Kidney epithelial cell (primary cell): ENCODE data around the gene BOLA3. TPM values are rescaled to one million over a fixed set of nuclear protein-coding genes. Genes with fewer than 3 reads are reported as not detected.
"Not testable (repeated sequence)": the region's sequence is repeated elsewhere in the genome, so short reads cannot be mapped to it uniquely, and the experiment has no call there.

Experiments
- DNase-seq: peaks from one replicate; pipeline ENCODE4 v3.0.0-alpha.2; 2010; ENCODE audit warnings: low read depth
- H3K27me3 ChIP-seq: 2 replicates; pipeline ENCODE4 v1.6.0; 2011; ENCODE audit warnings: low read length; ENCODE audit not compliant: control insufficient read depth, insufficient read depth
- H3K36me3 ChIP-seq: 2 replicates; pipeline ENCODE4 v1.5.1; 2011; ENCODE audit warnings: low read length; ENCODE audit not compliant: control insufficient read depth, insufficient read depth
- H3K4me3 ChIP-seq: 2 replicates; pipeline ENCODE4 v1.5.1; 2011; ENCODE audit warnings: low read depth, mild to moderate bottlenecking, control low read depth, low read length
- total RNA-seq: library from RNA; depleted of rRNA; stranded (reverse); fragments of >200 nt; gene quantifications from 2 replicates; pipeline ENCODE4 v1.2.3, GENCODE V29; 2015
- TF ChIP-seq, protein P1 (sequence below): IDR thresholded peaks from 2 replicates; pipeline ENCODE4 v1.5.1; 2011; ENCODE audit warnings: mild to moderate bottlenecking, moderate library complexity, low read length, control low read depth, inconsistent platforms; ENCODE audit not compliant: insufficient read depth, poor library complexity, severe bottlenecking

The BOLA3 gene
- total RNA-seq, 1 donor from 2014 or later = 78.8 TPM

DNA sequence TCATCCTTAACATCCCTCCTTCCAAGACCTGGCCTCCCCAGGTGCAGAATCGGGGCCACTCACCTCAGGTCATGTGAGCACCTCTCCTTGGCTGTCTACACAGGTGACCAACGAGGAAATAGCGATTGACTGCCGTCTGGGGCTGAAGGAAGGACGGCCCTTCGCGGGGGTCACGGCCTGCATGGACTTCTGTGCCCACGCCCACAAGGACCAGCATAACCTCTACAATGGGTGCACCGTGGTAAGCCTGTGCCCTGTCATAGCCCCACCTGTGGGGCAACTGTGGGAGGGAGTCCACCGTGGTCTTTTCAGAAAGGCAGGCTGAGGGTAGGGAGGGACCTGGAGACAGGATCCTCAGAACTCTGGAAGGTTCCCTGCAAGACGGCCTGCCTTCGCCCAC lies 54.3 kb downstream of the BOLA3 start:
- no peaks in the 10 kb centered on the region for H3K27me3 ChIP-seq
- no peaks in the 10 kb centered on the region for H3K36me3 ChIP-seq
- TF ChIP-seq, protein P1, sequence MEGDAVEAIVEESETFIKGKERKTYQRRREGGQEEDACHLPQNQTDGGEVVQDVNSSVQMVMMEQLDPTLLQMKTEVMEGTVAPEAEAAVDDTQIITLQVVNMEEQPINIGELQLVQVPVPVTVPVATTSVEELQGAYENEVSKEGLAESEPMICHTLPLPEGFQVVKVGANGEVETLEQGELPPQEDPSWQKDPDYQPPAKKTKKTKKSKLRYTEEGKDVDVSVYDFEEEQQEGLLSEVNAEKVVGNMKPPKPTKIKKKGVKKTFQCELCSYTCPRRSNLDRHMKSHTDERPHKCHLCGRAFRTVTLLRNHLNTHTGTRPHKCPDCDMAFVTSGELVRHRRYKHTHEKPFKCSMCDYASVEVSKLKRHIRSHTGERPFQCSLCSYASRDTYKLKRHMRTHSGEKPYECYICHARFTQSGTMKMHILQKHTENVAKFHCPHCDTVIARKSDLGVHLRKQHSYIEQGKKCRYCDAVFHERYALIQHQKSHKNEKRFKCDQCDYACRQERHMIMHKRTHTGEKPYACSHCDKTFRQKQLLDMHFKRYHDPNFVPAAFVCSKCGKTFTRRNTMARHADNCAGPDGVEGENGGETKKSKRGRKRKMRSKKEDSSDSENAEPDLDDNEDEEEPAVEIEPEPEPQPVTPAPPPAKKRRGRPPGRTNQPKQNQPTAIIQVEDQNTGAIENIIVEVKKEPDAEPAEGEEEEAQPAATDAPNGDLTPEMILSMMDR = no peak
- DNase-seq = no peak
- H3K4me3 ChIP-seq = no peak overlapping the region

DNA sequence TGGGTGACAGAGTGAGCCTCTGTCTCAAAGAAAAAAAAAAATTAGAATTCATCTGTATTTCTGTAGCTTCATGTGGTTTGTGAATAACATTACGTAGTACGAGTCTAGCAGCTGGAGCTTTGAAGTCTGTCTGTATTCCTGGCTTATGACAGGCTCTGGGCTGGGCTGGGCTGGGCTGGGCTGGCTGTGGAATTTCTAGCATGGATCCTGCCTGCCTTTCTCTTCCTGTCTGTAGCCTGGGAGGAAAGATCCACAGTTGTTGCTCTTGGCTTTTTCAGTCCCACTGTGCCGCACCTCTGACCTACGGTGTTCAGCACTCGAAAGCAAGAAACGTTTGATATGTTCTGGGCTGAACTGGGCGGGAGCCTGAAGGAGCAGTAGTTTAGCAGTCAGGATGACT lies 55.4 kb downstream of the BOLA3 start:
- no peak for DNase-seq
- Histone ChIP-seq H3K4me3 (no peak overlapping the region), H3K27me3 (no peaks in the 10 kb centered on the region), H3K36me3 (peaks cover 1% of the 10 kb centered on the region)
- TF ChIP-seq, protein P1 = no peak

DNA sequence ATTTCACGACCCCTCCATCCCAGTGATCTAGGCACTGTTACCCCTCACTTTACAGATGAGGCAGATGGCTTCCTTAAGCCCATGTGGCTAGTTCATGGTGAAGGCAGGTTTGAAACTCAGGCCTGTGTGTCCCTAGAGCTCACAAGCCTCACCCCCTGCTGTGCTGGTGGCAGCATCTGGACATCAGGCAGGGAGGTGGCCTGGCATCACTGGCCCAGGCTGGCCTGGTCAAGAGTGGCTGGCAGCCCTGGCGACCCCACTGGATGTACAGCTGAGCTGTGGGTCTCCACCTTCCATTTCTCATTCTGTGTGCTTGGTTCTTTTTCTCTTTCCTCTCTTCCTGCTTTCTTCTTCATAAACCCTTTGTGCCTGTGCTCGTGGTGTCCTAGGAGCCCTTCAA lies 56.3 kb downstream of the BOLA3 start:
- DNase-seq = no peak
- Histone ChIP-seq H3K27me3 (no peaks in the 10 kb centered on the region), H3K4me3 (no peak overlapping the region), H3K36me3 (peaks cover 1% of the 10 kb centered on the region)
- TF ChIP-seq, protein P1 = no peak

DNA sequence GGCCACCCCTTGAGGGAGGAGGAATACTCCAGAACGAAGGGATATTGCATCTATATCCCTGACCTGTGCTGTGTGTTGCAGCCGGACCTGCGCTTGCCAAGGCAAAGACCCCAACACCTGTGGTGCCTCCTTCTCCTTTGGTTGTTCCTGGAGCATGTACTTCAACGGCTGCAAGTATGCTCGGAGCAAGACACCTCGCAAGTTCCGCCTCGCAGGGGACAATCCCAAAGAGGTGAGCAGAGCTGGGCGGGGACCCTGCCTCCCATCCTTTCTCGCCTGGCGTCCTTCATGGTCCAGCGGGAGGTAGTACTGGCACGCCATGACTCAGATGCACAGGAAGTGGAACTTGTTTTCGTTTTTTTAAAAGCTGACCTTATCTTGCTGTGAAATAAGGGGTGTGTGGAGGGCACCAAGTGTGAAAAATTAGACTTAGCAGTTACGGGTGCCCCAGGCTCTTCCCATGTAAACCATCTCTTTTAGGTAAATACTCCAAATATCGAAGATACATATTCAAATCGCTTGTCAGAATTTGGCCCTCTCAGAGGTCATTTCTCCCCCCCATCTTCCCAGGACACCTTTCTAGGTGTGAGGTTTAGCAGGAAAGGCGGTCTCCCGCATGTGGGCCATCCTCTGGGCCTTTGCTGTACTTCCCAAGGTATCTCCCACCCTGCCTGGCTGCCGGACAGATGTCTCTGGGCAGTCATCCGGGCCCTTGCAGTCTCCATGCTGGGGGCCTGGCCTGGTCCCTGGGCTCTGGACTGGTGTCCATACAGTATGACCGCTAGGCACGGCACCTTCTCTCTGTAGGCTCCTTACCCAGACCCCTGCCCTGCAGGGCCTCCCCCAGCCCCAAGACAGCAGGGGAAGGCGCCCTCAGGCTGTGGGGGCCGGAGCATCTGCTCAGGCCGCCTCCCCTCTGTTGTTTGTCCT lies 57.6 kb downstream of the BOLA3 start:
- H3K36me3 ChIP-seq = peaks cover 1% of the 10 kb centered on the region
- TF ChIP-seq, protein P1 = no peak

DNA sequence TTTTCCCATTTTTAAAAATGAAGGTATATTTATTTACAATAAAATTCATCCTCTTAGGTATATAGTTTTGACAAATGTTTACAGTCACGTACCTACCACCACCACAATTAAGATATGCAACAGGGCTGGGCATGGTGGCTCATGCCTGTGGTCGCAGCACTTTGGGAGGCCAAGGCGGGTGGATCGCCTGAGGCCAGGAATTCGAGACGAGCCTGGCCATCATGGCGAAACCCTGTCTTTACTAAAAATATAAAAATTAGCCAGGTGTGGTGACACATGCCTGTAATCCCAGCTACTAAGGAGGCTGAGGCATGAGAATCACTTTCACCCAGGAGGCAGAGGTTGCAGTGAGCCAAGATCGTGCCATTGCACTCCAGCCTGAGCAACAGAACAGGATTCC lies 59.0 kb downstream of the BOLA3 start:
- H3K4me3 ChIP-seq, H3K27me3 ChIP-seq, H3K36me3 ChIP-seq, DNase-seq: not testable (repeated sequence)

More for the DNA sequence above, 57.6 kb downstream of the BOLA3 start:
- no peak for DNase-seq
- Histone ChIP-seq H3K4me3 (no peak overlapping the region), H3K27me3 (no peaks in the 10 kb centered on the region)

DNA sequence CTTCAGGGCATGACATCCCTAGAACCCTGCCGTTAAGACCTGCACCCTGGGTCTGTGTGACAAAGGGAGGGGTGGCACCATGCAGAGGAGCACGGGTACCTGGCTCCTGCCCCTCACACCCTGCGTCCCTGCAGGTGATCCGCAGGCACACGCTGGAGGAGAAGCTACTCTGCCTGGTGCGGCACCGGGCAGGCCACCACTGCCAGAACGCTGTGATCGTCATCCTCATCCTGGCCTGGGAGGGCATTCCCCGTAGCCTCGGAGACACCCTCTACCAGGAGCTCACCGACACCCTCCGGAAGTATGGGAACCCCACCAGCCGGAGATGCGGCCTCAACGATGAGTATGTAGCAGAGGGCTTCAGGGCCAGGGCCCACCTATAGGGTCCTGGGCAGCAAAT lies 60.0 kb downstream of the BOLA3 start:
- Histone ChIP-seq H3K27me3 (no peaks in the 10 kb centered on the region), H3K36me3 (peaks cover 1% of the 10 kb centered on the region), H3K4me3 (no peak overlapping the region)
- TF ChIP-seq, protein P1 = no peak
- DNase-seq = no peak
